Prostate gland (tissue), 2 donors: ENCODE results near the gene C1orf159.

ENCODE experiments used
- POLR2A ChIP-seq: fragments of 450-650 bp; IDR thresholded peaks from one replicate; pipeline ENCODE4 v1.6.1; 2016; ENCODE audit warnings: antibody characterized with exemption, mild to moderate bottlenecking
- POLR2AphosphoS5 ChIP-seq: sonication (generic); formaldehyde crosslinking; IDR thresholded peaks from one replicate; pipeline ENCODE4 v1.6.1; 2017; ENCODE audit warnings: antibody characterized with exemption
- TF ChIP-seq, protein P1 (sequence below), 4 experiments: fragments of 200-600 bp in 2 of 4; fragments of 450-650 bp in 2 of 4; sonication (generic) in 2 of 4; IDR thresholded peaks; 1 replicate in 3 of 4; 2 replicates in 1 of 4; pipeline ENCODE4 v1.5.1; 2016 to 2019; ENCODE audit warnings: antibody characterized with exemption in 4 of 4, mild to moderate bottlenecking in 2 of 4, moderate library complexity in 2 of 4

DNA sequence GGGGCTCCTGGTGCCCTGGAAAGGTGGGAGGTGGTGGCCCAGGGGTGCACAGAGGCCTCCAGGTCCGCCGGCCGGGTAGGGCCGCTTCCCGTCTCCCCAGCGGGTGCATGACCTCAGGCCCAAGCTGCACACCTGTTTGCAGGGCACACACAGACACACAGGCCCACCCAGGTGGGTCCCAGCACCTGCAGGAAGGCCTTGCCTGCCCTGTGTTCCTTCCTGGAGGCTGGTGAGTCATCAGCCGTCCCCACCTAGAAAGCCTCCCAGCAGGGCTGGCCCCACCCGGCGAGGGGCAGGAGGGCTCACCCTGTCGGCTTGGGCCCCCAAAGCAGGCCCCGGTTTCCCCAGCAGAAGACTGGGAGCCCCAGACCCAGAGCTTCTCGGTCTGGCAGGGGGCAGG, 34.2 kb upstream of the C1orf159 start:
- TF ChIP-seq, protein P1, sequence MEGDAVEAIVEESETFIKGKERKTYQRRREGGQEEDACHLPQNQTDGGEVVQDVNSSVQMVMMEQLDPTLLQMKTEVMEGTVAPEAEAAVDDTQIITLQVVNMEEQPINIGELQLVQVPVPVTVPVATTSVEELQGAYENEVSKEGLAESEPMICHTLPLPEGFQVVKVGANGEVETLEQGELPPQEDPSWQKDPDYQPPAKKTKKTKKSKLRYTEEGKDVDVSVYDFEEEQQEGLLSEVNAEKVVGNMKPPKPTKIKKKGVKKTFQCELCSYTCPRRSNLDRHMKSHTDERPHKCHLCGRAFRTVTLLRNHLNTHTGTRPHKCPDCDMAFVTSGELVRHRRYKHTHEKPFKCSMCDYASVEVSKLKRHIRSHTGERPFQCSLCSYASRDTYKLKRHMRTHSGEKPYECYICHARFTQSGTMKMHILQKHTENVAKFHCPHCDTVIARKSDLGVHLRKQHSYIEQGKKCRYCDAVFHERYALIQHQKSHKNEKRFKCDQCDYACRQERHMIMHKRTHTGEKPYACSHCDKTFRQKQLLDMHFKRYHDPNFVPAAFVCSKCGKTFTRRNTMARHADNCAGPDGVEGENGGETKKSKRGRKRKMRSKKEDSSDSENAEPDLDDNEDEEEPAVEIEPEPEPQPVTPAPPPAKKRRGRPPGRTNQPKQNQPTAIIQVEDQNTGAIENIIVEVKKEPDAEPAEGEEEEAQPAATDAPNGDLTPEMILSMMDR (IDR thresholded peaks at IDR 0.05): no peak
- TF ChIP-seq POLR2AphosphoS5 (no peak), POLR2A (no peak)
